Mesenchymal stem cell (in vitro differentiated cells and primary cell): ENCODE measurements around the gene RC3H2.
"Not testable (repeated sequence)": the region's sequence is repeated elsewhere in the genome, so short reads cannot be mapped to it uniquely, and the experiment has no call there.

ENCODE experiments used
- DNase-seq: peaks from one replicate; pipeline ENCODE4 v3.0.0-alpha.2; 2013
- H2AFZ ChIP-seq: one replicate; pipeline ENCODE4 v1.6.1; 2013; ENCODE audit warnings: low read depth, mild to moderate bottlenecking, control low read depth, inconsistent platforms, low read length, moderate library complexity
- H2AK5ac ChIP-seq: 2 replicates; pipeline ENCODE4 v1.6.1; 2013; ENCODE audit warnings: low read length, moderate library complexity, mild to moderate bottlenecking, inconsistent platforms; ENCODE audit not compliant: severe bottlenecking
- H2BK120ac ChIP-seq: one replicate; pipeline ENCODE4 v1.6.1; 2013; ENCODE audit warnings: low read depth, mild to moderate bottlenecking, inconsistent platforms, low read length, moderate library complexity
- H2BK12ac ChIP-seq, 2 experiments: one replicate each; pipeline ENCODE4 v1.6.1; 2013; ENCODE audit warnings: inconsistent platforms in 2 of 2, low read length in 2 of 2, mild to moderate bottlenecking in 2 of 2, moderate library complexity in 2 of 2, control low read depth in 1 of 2
- H2BK15ac ChIP-seq: one replicate; pipeline ENCODE4 v1.6.1; 2013; ENCODE audit warnings: mild to moderate bottlenecking, low read depth, inconsistent platforms; ENCODE audit not compliant: poor library complexity, severe bottlenecking
- H2BK5ac ChIP-seq: 2 replicates; pipeline ENCODE4 v1.6.1; 2013; ENCODE audit warnings: low read depth, mild to moderate bottlenecking, low read length, control low read depth, inconsistent platforms; ENCODE audit not compliant: poor library complexity, severe bottlenecking
- H3K14ac ChIP-seq, 2 experiments: one replicate each; pipeline ENCODE4 v1.6.1; 2013; ENCODE audit warnings: inconsistent platforms in 2 of 2, low read length in 2 of 2, control low read depth in 1 of 2, mild to moderate bottlenecking in 1 of 2, moderate library complexity in 1 of 2
- H3K18ac ChIP-seq, 2 experiments: one replicate each; pipeline ENCODE4 v1.6.1; 2013; ENCODE audit warnings: inconsistent platforms in 2 of 2, low read length in 2 of 2, control low read depth in 1 of 2, low read depth in 1 of 2, mild to moderate bottlenecking in 1 of 2
- H3K23ac ChIP-seq, 2 experiments: one replicate each; pipeline ENCODE4 v1.6.1; 2013; ENCODE audit warnings: inconsistent platforms in 2 of 2, low read length in 2 of 2, mild to moderate bottlenecking in 2 of 2, moderate library complexity in 2 of 2, control low read depth in 1 of 2
- H3K27ac ChIP-seq: 2 replicates; pipeline ENCODE4 v1.5.1; 2013; ENCODE audit warnings: mild to moderate bottlenecking, moderate library complexity, low read length, control low read depth, inconsistent platforms; ENCODE audit not compliant: poor library complexity, severe bottlenecking
- H3K27me3 ChIP-seq, 2 experiments: 2 replicates each; pipeline versions ENCODE4 v1.6.1 to v1.7.0; 2013; ENCODE audit warnings: low read length in 2 of 2, mild to moderate bottlenecking in 2 of 2, moderate library complexity in 2 of 2, control low read depth in 1 of 2, inconsistent platforms in 1 of 2; ENCODE audit not compliant: control insufficient read depth in 1 of 2, insufficient read depth in 1 of 2
- H3K36me3 ChIP-seq, 2 experiments: 2 replicates each; pipeline versions ENCODE4 v1.6.1 to v1.7.0; 2013; ENCODE audit warnings: low read length in 2 of 2, control low read depth in 1 of 2, inconsistent platforms in 1 of 2, low read depth in 1 of 2, mild to moderate bottlenecking in 1 of 2; ENCODE audit not compliant: insufficient read depth in 2 of 2, control insufficient read depth in 1 of 2
- H3K4ac ChIP-seq, 2 experiments: one replicate each; pipeline ENCODE4 v1.6.1; 2013; ENCODE audit warnings: inconsistent platforms in 2 of 2, low read length in 2 of 2, mild to moderate bottlenecking in 2 of 2, moderate library complexity in 2 of 2, control low read depth in 1 of 2, low read depth in 1 of 2
- H3K4me1 ChIP-seq: 2 replicates; pipeline ENCODE4 v1.6.1; 2013; ENCODE audit warnings: low read depth, low read length, control low read depth; ENCODE audit not compliant: control insufficient read depth, insufficient read depth
- H3K4me2 ChIP-seq: 2 replicates; pipeline ENCODE4 v1.6.1; 2013; ENCODE audit warnings: low read length, mild to moderate bottlenecking, inconsistent platforms; ENCODE audit not compliant: poor library complexity, severe bottlenecking
- H3K4me3 ChIP-seq, 2 experiments: 2 replicates each; pipeline versions ENCODE4 v1.5.1 to v1.7.0; 2013; ENCODE audit warnings: low read length in 2 of 2, mild to moderate bottlenecking in 2 of 2, control low read depth in 1 of 2, low read depth in 1 of 2; ENCODE audit not compliant: insufficient read depth in 1 of 2
- H3K79me1 ChIP-seq: replicated peaks from 2 replicates; pipeline ENCODE4 v1.6.1; 2013; ENCODE audit warnings: mild to moderate bottlenecking, control low read depth, low read length, inconsistent platforms; ENCODE audit not compliant: poor library complexity, severe bottlenecking
- H3K9ac ChIP-seq: 2 replicates; pipeline ENCODE4 v1.7.0; 2013; ENCODE audit warnings: mild to moderate bottlenecking, low read length, moderate library complexity
- H3K9me3 ChIP-seq: 2 replicates; pipeline ENCODE4 v1.7.0; 2013; ENCODE audit warnings: mild to moderate bottlenecking, low read length; ENCODE audit not compliant: control insufficient read depth
- H4K8ac ChIP-seq: one replicate; pipeline ENCODE4 v1.6.1; 2013; ENCODE audit warnings: inconsistent platforms, mild to moderate bottlenecking, low read length, moderate library complexity
- H4K91ac ChIP-seq: one replicate; pipeline ENCODE4 v1.6.1; 2013; ENCODE audit warnings: mild to moderate bottlenecking, low read length, inconsistent platforms
- WGBS: methylation state at CpG from one replicate; pipeline ENCODE4 v1.1.7; 2013; ENCODE audit warnings: mixed read lengths; 5-methylcytosine and 5-hydroxymethylcytosine counted together

Gene RC3H2

GRCh38 chr9:122814545-122814944, 90.6 kb downstream of the RC3H2 start:
- Histone ChIP-seq H2BK5ac (no peak overlapping the region), H3K4me2 (no peak overlapping the region), H3K4ac (no peak overlapping the region), H3K79me1 (peaks cover 11% of the 10 kb centered on the region), H2AFZ (no peak overlapping the region), H3K9ac (no peak overlapping the region), H2BK15ac (no peak overlapping the region), H3K23ac (no peak overlapping the region), H3K9me3 (no peaks in the 10 kb centered on the region), H3K27me3 (no peaks in the 10 kb centered on the region), H2BK120ac (no peak overlapping the region), H2BK12ac (no peak overlapping the region), H4K91ac (no peak overlapping the region), H3K4me3 (no peak overlapping the region), H2AK5ac (no peak overlapping the region), H3K18ac (no peak overlapping the region), H3K27ac (no peak overlapping the region), H3K36me3 (peaks cover 6 to 32% of the 10 kb centered on the region in 2 experiments), H3K14ac (no peak overlapping the region), H4K8ac (no peak overlapping the region), H3K4me1 (peaks cover 5% of the 10 kb centered on the region)
- DNase-seq: no peak
- 100% methylated on average over 5 of the region's 6 CpGs for WGBS

GRCh38 chr9:122812736-122813135, 92.4 kb downstream of the RC3H2 start:
- Histone ChIP-seq H3K18ac (no peak overlapping the region), H3K23ac (no peak overlapping the region)
- WGBS: 89% methylated on average over 3 of the region's 4 CpGs

GRCh38 chr9:122810306-122810946, 94.7 kb downstream of the RC3H2 start:
- H4K8ac ChIP-seq: no peak overlapping the region
- no peak overlapping the region for H3K4me2 ChIP-seq
- no peak overlapping the region for H2BK120ac ChIP-seq
- no peak overlapping the region for H2BK5ac ChIP-seq
- no peak overlapping the region for H3K23ac ChIP-seq
- no peaks in the 10 kb centered on the region for H3K27me3 ChIP-seq
- WGBS: 1% methylated on average over 6 of the region's 8 CpGs
- no peak overlapping the region for H2AK5ac ChIP-seq
- no peak overlapping the region for H3K4me3 ChIP-seq
- no peak overlapping the region for H3K4ac ChIP-seq
- no peak overlapping the region for H2AFZ ChIP-seq
- no peak overlapping the region for H3K27ac ChIP-seq
- peaks cover 4% of the 10 kb centered on the region for H3K79me1 ChIP-seq
- no peak overlapping the region for H3K14ac ChIP-seq
- H4K91ac ChIP-seq: no peak overlapping the region
- H3K18ac ChIP-seq: no peak overlapping the region
- no peak overlapping the region for H2BK12ac ChIP-seq
- H3K9me3 ChIP-seq: peaks cover 15% of the 10 kb centered on the region
- DNase-seq: peak; percentile 82
- no peaks in the 10 kb centered on the region for H3K4me1 ChIP-seq
- H2BK15ac ChIP-seq: no peak overlapping the region
- peaks cover 6% of the 10 kb centered on the region in 2 experiments for H3K36me3 ChIP-seq
- H3K9ac ChIP-seq: peak overlapping the region; percentile 31

More at GRCh38 chr9:122812736-122813135, 92.4 kb downstream of the RC3H2 start:
- Histone ChIP-seq H2BK5ac (no peak overlapping the region), H3K4me1 (peaks cover 4% of the 10 kb centered on the region), H2BK12ac (no peak overlapping the region), H2BK120ac (no peak overlapping the region), H3K4ac (no peak overlapping the region), H3K79me1 (peaks cover 11% of the 10 kb centered on the region), H3K9me3 (no peaks in the 10 kb centered on the region), H3K27me3 (no peaks in the 10 kb centered on the region), H3K36me3 (peaks cover 6 to 28% of the 10 kb centered on the region in 2 experiments), H3K4me2 (no peak overlapping the region), H3K4me3 (no peak overlapping the region), H3K9ac (peak overlapping the region; percentile 20), H3K14ac (no peak overlapping the region), H2AFZ (no peak overlapping the region), H2AK5ac (no peak overlapping the region), H4K8ac (no peak overlapping the region), H3K27ac (no peak overlapping the region), H4K91ac (no peak overlapping the region), H2BK15ac (no peak overlapping the region)
- DNase-seq: no peak

GRCh38 chr9:122809261-122809660, 95.9 kb downstream of the RC3H2 start:
- not testable (repeated sequence) for DNase-seq, H3K14ac ChIP-seq, H2AK5ac ChIP-seq, H3K27me3 ChIP-seq, H2BK15ac ChIP-seq, H2BK12ac ChIP-seq, H3K4ac ChIP-seq, H3K23ac ChIP-seq, H3K4me2 ChIP-seq, H3K4me1 ChIP-seq, H2BK120ac ChIP-seq, H2BK5ac ChIP-seq, H3K9ac ChIP-seq, H3K27ac ChIP-seq, H3K4me3 ChIP-seq, H3K36me3 ChIP-seq, H3K79me1 ChIP-seq, H4K91ac ChIP-seq, H4K8ac ChIP-seq, H3K18ac ChIP-seq, H2AFZ ChIP-seq
- H3K9me3 ChIP-seq: peaks cover 16% of the 10 kb centered on the region
- WGBS: 77% methylated on average over 6 of the region's 7 CpGs
